HL-60 (cell line): ENCODE results near the gene ATP10B.

ENCODE experiments used
- DNase-seq, 2 experiments: peaks; one replicate each; pipeline ENCODE4 v3.0.0-alpha.2; 2010 to 2020; ENCODE audit warnings: low read depth in 1 of 2, low spot score in 1 of 2
- H3K27ac ChIP-seq: fragments of 250-450 bp; sonication (Bioruptor Pico); replicated peaks from 2 replicates; pipeline ENCODE4 v1.5.1; 2020; ENCODE audit warnings: mild to moderate bottlenecking, moderate library complexity
- H3K27me3 ChIP-seq: fragments of 250-450 bp; sonication (Bioruptor Pico); 2 replicates; pipeline ENCODE4 v1.5.1; 2021; ENCODE audit warnings: mild to moderate bottlenecking, moderate library complexity; ENCODE audit not compliant: insufficient read depth, poor library complexity, severe bottlenecking
- H3K4me3 ChIP-seq: replicated peaks from 2 replicates; pipeline ENCODE4 v1.5.1; 2011; ENCODE audit warnings: mild to moderate bottlenecking, control low read depth, low read length; ENCODE audit not compliant: insufficient read depth
- GABPA ChIP-seq: IDR thresholded peaks from 2 replicates; pipeline ENCODE4 v1.6.1; 2012; ENCODE audit warnings: low read depth
- POLR2AphosphoS5 ChIP-seq: IDR thresholded peaks from 2 replicates; pipeline ENCODE4 v1.6.1; 2012; ENCODE audit warnings: low read depth
- SPI1 ChIP-seq: IDR thresholded peaks from 2 replicates; pipeline ENCODE4 v1.6.1; 2012; ENCODE audit warnings: low read depth, mild to moderate bottlenecking, borderline replicate concordance
- TF ChIP-seq, protein P1 (sequence below): IDR thresholded peaks from one replicate; pipeline ENCODE4 v1.5.1; 2011; ENCODE audit warnings: low read length, control low read depth, inconsistent platforms; ENCODE audit not compliant: insufficient read depth
- TF ChIP-seq, protein P2 (sequence below): IDR thresholded peaks from 2 replicates; pipeline ENCODE4 v1.6.1; 2012; ENCODE audit warnings: low read depth; ENCODE audit not compliant: insufficient replicate concordance

The ATP10B gene

DNA sequence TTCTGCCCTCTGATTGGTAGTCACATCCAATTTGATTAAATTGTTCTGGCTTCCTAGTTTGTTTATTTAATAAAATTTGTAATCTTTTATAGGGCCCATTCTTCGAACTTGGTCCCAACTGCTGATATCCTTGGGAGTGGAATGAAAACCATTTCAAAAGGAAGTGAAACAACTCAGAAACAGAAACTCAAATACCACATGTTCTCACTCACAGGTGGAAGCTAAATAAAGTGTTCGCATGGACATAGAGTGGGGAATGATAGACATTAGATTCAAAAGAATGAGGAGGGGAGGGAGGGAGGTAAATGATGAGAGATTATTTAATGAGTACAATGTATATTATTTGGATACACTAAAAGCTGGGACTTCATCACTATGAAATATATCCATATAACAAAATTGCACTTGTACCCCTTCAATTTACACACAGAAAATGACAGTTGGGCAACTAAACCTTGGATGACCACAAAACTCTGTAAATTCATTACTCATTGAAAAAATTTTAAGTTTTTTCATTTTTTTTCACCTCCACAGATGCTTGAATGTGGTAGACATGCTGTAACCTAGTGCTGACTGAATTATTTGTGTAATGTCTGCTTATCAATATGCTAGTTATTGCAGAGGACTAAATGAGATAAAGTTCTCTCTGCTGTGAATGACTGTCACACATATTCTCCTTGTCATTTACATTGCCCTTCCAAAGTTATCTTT is 16.0 kb downstream of the ATP10B start:
- no peak overlapping the region for H3K4me3 ChIP-seq
- no peak for DNase-seq
- no peaks in the 10 kb centered on the region for H3K27me3 ChIP-seq
- H3K27ac ChIP-seq, result no peak overlapping the region
- TF ChIP-seq, protein P1, sequence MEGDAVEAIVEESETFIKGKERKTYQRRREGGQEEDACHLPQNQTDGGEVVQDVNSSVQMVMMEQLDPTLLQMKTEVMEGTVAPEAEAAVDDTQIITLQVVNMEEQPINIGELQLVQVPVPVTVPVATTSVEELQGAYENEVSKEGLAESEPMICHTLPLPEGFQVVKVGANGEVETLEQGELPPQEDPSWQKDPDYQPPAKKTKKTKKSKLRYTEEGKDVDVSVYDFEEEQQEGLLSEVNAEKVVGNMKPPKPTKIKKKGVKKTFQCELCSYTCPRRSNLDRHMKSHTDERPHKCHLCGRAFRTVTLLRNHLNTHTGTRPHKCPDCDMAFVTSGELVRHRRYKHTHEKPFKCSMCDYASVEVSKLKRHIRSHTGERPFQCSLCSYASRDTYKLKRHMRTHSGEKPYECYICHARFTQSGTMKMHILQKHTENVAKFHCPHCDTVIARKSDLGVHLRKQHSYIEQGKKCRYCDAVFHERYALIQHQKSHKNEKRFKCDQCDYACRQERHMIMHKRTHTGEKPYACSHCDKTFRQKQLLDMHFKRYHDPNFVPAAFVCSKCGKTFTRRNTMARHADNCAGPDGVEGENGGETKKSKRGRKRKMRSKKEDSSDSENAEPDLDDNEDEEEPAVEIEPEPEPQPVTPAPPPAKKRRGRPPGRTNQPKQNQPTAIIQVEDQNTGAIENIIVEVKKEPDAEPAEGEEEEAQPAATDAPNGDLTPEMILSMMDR, result no peak
- TF ChIP-seq, protein P2, sequence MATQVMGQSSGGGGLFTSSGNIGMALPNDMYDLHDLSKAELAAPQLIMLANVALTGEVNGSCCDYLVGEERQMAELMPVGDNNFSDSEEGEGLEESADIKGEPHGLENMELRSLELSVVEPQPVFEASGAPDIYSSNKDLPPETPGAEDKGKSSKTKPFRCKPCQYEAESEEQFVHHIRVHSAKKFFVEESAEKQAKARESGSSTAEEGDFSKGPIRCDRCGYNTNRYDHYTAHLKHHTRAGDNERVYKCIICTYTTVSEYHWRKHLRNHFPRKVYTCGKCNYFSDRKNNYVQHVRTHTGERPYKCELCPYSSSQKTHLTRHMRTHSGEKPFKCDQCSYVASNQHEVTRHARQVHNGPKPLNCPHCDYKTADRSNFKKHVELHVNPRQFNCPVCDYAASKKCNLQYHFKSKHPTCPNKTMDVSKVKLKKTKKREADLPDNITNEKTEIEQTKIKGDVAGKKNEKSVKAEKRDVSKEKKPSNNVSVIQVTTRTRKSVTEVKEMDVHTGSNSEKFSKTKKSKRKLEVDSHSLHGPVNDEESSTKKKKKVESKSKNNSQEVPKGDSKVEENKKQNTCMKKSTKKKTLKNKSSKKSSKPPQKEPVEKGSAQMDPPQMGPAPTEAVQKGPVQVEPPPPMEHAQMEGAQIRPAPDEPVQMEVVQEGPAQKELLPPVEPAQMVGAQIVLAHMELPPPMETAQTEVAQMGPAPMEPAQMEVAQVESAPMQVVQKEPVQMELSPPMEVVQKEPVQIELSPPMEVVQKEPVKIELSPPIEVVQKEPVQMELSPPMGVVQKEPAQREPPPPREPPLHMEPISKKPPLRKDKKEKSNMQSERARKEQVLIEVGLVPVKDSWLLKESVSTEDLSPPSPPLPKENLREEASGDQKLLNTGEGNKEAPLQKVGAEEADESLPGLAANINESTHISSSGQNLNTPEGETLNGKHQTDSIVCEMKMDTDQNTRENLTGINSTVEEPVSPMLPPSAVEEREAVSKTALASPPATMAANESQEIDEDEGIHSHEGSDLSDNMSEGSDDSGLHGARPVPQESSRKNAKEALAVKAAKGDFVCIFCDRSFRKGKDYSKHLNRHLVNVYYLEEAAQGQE, result no peak
- TF ChIP-seq SPI1, result no peak
- no peak for TF ChIP-seq POLR2AphosphoS5
- TF ChIP-seq GABPA, result no peak

- DNase-seq, result no peak
- Histone ChIP-seq H3K27ac (no peak overlapping the region), H3K4me3 (no peak overlapping the region), H3K27me3 (no peaks in the 10 kb centered on the region)
- TF ChIP-seq, protein P2, result no peak
- no peak for TF ChIP-seq SPI1
- no peak for TF ChIP-seq POLR2AphosphoS5
- no peak for TF ChIP-seq GABPA
- TF ChIP-seq, protein P1, result no peak
Observed at GRCh38 chr5:160835376-160835775, 16.6 kb downstream of the ATP10B start.

- H3K27ac ChIP-seq, result no peak overlapping the region
- H3K4me3 ChIP-seq, result no peak overlapping the region
- TF ChIP-seq, protein P2, result no peak
- TF ChIP-seq SPI1 (no peak), GABPA (no peak), POLR2AphosphoS5 (no peak)
- TF ChIP-seq, protein P1, result no peak
- H3K27me3 ChIP-seq, result no peaks in the 10 kb centered on the region
- no peak for DNase-seq
Observed at GRCh38 chr5:160833806-160834205, 18.2 kb downstream of the ATP10B start.
